Trophoblast cell (in vitro differentiated cells and primary cell): ENCODE results near the gene WDR62.
"Not testable (repeated sequence)": the region's sequence is repeated elsewhere in the genome, so short reads cannot be mapped to it uniquely, and the experiment has no call there.

ENCODE experiments used
- DNase-seq, 2 donors: peaks; one replicate each; pipeline ENCODE4 v3.0.0-alpha.2; 2016
- H2AFZ ChIP-seq: 2 replicates; pipeline ENCODE4 v1.6.1; 2013; ENCODE audit warnings: low read length, moderate library complexity, mild to moderate bottlenecking; ENCODE audit not compliant: insufficient read depth, poor library complexity
- H2AK5ac ChIP-seq: 2 replicates; pipeline ENCODE4 v1.6.1; 2013; ENCODE audit warnings: mild to moderate bottlenecking, low read length
- H2BK120ac ChIP-seq: 2 replicates; pipeline ENCODE4 v1.6.1; 2013; ENCODE audit warnings: low read length, mild to moderate bottlenecking, moderate library complexity; ENCODE audit not compliant: insufficient read depth, poor library complexity
- H2BK12ac ChIP-seq: 2 replicates; pipeline ENCODE4 v1.6.1; 2013; ENCODE audit warnings: mild to moderate bottlenecking, low read length, moderate library complexity
- H2BK5ac ChIP-seq: 2 replicates; pipeline ENCODE4 v1.6.1; 2013; ENCODE audit warnings: low read length, low read depth, moderate library complexity, mild to moderate bottlenecking; ENCODE audit not compliant: poor library complexity
- H3K14ac ChIP-seq: 2 replicates; pipeline ENCODE4 v1.6.1; 2013; ENCODE audit warnings: mild to moderate bottlenecking, low read length
- H3K18ac ChIP-seq: 2 replicates; pipeline ENCODE4 v1.6.1; 2013; ENCODE audit warnings: mild to moderate bottlenecking, low read length
- H3K23ac ChIP-seq: 2 replicates; pipeline ENCODE4 v1.6.1; 2013; ENCODE audit warnings: low read length
- H3K27ac ChIP-seq: 2 replicates; pipeline ENCODE4 v1.5.1; 2013; ENCODE audit warnings: low read depth, mild to moderate bottlenecking, inconsistent platforms, low read length, moderate library complexity
- H3K27me3 ChIP-seq: 2 replicates; pipeline ENCODE4 v1.6.1; 2013; ENCODE audit warnings: inconsistent platforms, mild to moderate bottlenecking, low read length, moderate library complexity; ENCODE audit not compliant: insufficient read depth
- H3K36me3 ChIP-seq, 2 experiments: 1 replicate in 1 of 2; 2 replicates in 1 of 2; pipeline ENCODE4 v1.6.1; 2013; ENCODE audit warnings: low read length in 2 of 2, mild to moderate bottlenecking in 2 of 2, moderate library complexity in 1 of 2; ENCODE audit not compliant: insufficient read depth in 2 of 2, control insufficient read depth in 1 of 2
- H3K4ac ChIP-seq: 2 replicates; pipeline ENCODE4 v1.6.1; 2013; ENCODE audit warnings: low read depth, mild to moderate bottlenecking, low read length, moderate library complexity
- H3K4me1 ChIP-seq, 2 experiments: 1 replicate in 1 of 2; 2 replicates in 1 of 2; pipeline ENCODE4 v1.6.1; 2013; ENCODE audit warnings: low read length in 2 of 2, mild to moderate bottlenecking in 2 of 2, moderate library complexity in 1 of 2; ENCODE audit not compliant: insufficient read depth in 2 of 2, control insufficient read depth in 1 of 2
- H3K4me2 ChIP-seq: 2 replicates; pipeline ENCODE4 v1.6.1; 2013; ENCODE audit warnings: inconsistent platforms, mild to moderate bottlenecking, low read length, moderate library complexity
- H3K4me3 ChIP-seq: 2 replicates; pipeline ENCODE4 v1.5.1; 2013; ENCODE audit warnings: mild to moderate bottlenecking, low read depth, low read length, inconsistent platforms
- H3K79me1 ChIP-seq: one replicate; pipeline ENCODE4 v1.6.1; 2013; ENCODE audit warnings: low read length
- H3K79me2 ChIP-seq: 2 replicates; pipeline ENCODE4 v1.6.1; 2013; ENCODE audit warnings: low read length, mild to moderate bottlenecking; ENCODE audit not compliant: control insufficient read depth, insufficient read depth, poor library complexity
- H3K9ac ChIP-seq: 2 replicates; pipeline ENCODE4 v1.6.1; 2013; ENCODE audit warnings: mild to moderate bottlenecking, low read length
- H3K9me3 ChIP-seq: 2 replicates; pipeline ENCODE4 v1.6.1; 2013; ENCODE audit warnings: low read depth, mild to moderate bottlenecking, control low read depth, inconsistent platforms, low read length; ENCODE audit not compliant: insufficient read depth
- H4K12ac ChIP-seq: 2 replicates; pipeline ENCODE4 v1.6.1; 2013; ENCODE audit warnings: low read depth, mild to moderate bottlenecking, low read length, moderate library complexity
- H4K8ac ChIP-seq: 2 replicates; pipeline ENCODE4 v1.6.1; 2013; ENCODE audit warnings: low read depth, mild to moderate bottlenecking, low read length, moderate library complexity
- H4K91ac ChIP-seq: one replicate; pipeline ENCODE4 v1.6.1; 2013; ENCODE audit warnings: low read depth, mild to moderate bottlenecking, low read length, moderate library complexity
- WGBS: extraction: QIAGEN DNeasy Blood & Tissue Kit; methylation state at CpG from one replicate; pipeline ENCODE4 v1.1.7; 2013; ENCODE audit warnings: missing lambda C conversion rate; ENCODE audit not compliant: insufficient read length, insufficient coverage; ENCODE audit errors: extremely low coverage; 5-methylcytosine and 5-hydroxymethylcytosine counted together

The WDR62 gene

GRCh38 chr19:36032251-36033104, 22.2 kb upstream of the WDR62 start, which contains the start of gene CLIP3:
CLIP3 (minus strand) TSS chr19:36032873; CDS start chr19:36032357, 516 bp downstream.
- peak within 1 kb of the TSS; percentile 70 for H3K9ac ChIP-seq
- H2BK12ac ChIP-seq, result no peak within 1 kb of the TSS
- no peak within 1 kb of the TSS for H4K91ac ChIP-seq
- H4K8ac ChIP-seq, result peak within 1 kb of the TSS; percentile 72
- no peaks in the 10 kb centered on the region for H3K27me3 ChIP-seq
- H3K4me2 ChIP-seq, result peak within 1 kb of the TSS; percentile 80
- peaks cover 2% of the 10 kb centered on the region for H3K79me1 ChIP-seq
- H3K4ac ChIP-seq, result no peak within 1 kb of the TSS
- H2BK5ac ChIP-seq, result no peak within 1 kb of the TSS
- no peak within 1 kb of the TSS for H3K27ac ChIP-seq
- H3K23ac ChIP-seq, result no peak within 1 kb of the TSS
- H3K4me3 ChIP-seq, result peak within 1 kb of the TSS; percentile 85
- H4K12ac ChIP-seq, result peak within 1 kb of the TSS; percentile 70
- H3K79me2 ChIP-seq, result no peaks in the 10 kb centered on the region
- no peaks in the 10 kb centered on the region for H3K36me3 ChIP-seq
- peak within 1 kb of the TSS; percentile 61 for H2AFZ ChIP-seq
- peaks cover 2 to 12% of the 10 kb centered on the region in 2 experiments for H3K4me1 ChIP-seq
- no peak within 1 kb of the TSS for H2AK5ac ChIP-seq
- no peak within 1 kb of the TSS for H2BK120ac ChIP-seq
- DNase-seq, result peak in 1 of 2 donors; percentile 23
- no peaks in the 10 kb centered on the region for H3K9me3 ChIP-seq
- no peak within 1 kb of the TSS for H3K14ac ChIP-seq
- WGBS, result no CpG with 5 or more reads among the region's 51 CpGs
- H3K18ac ChIP-seq, result peak within 1 kb of the TSS; percentile 19

GRCh38 chr19:36040495-36040894, 14.2 kb upstream of the WDR62 start:
- Histone ChIP-seq H2BK12ac (no peak overlapping the region), H3K23ac (no peak overlapping the region), H4K8ac (no peak overlapping the region), H3K9ac (no peak overlapping the region), H3K4me2 (no peak overlapping the region), H3K36me3 (no peaks in the 10 kb centered on the region), H3K18ac (no peak overlapping the region), H2AFZ (no peak overlapping the region), H3K27me3 (no peaks in the 10 kb centered on the region), H3K4ac (no peak overlapping the region), H3K79me1 (peaks cover 2% of the 10 kb centered on the region), H3K79me2 (no peaks in the 10 kb centered on the region), H2AK5ac (no peak overlapping the region), H3K4me1 (peaks cover 4% of the 10 kb centered on the region in 2 experiments), H3K4me3 (no peak overlapping the region), H4K12ac (no peak overlapping the region), H3K14ac (no peak overlapping the region), H3K9me3 (no peaks in the 10 kb centered on the region), H2BK120ac (no peak overlapping the region), H4K91ac (no peak overlapping the region), H2BK5ac (no peak overlapping the region), H3K27ac (no peak overlapping the region)
- no peak for DNase-seq
- WGBS, result no CpG with 5 or more reads among the region's 6 CpGs

- H3K18ac ChIP-seq, H2BK5ac ChIP-seq, H3K79me1 ChIP-seq, H4K12ac ChIP-seq, H2BK12ac ChIP-seq, H3K23ac ChIP-seq, H3K9me3 ChIP-seq, H3K4me2 ChIP-seq, H3K9ac ChIP-seq, H4K8ac ChIP-seq, H3K4ac ChIP-seq, H3K27me3 ChIP-seq, H3K79me2 ChIP-seq, H4K91ac ChIP-seq, H2AFZ ChIP-seq, H2BK120ac ChIP-seq, H3K14ac ChIP-seq, H3K36me3 ChIP-seq, H2AK5ac ChIP-seq, H3K4me3 ChIP-seq, DNase-seq, H3K4me1 ChIP-seq: not testable (repeated sequence)
- WGBS, result no CpG with 5 or more reads among the region's 6 CpGs
- H3K27ac ChIP-seq, result peak overlapping the region; percentile 67
These were observed 13.6 kb upstream of the WDR62 start for GRCh38 chr19:36041092-36041491.

GRCh38 chr19:36041831-36042230, 12.9 kb upstream of the WDR62 start:
- Histone ChIP-seq H2BK12ac (no peak overlapping the region), H4K8ac (no peak overlapping the region), H3K4ac (no peak overlapping the region), H4K91ac (peak overlapping the region; percentile 27), H2BK5ac (no peak overlapping the region), H3K27ac (peak overlapping the region; percentile 67), H3K18ac (no peak overlapping the region), H2AK5ac (no peak overlapping the region), H3K79me1 (peaks cover 2% of the 10 kb centered on the region), H3K27me3 (no peaks in the 10 kb centered on the region), H3K9me3 (no peaks in the 10 kb centered on the region), H3K14ac (no peak overlapping the region), H3K79me2 (no peaks in the 10 kb centered on the region), H4K12ac (no peak overlapping the region), H2BK120ac (no peak overlapping the region), H3K4me2 (no peak overlapping the region), H3K4me3 (no peak overlapping the region), H3K23ac (no peak overlapping the region), H3K36me3 (no peaks in the 10 kb centered on the region), H3K9ac (no peak overlapping the region), H3K4me1 (peaks cover 3 to 4% of the 10 kb centered on the region in 2 experiments), H2AFZ (no peak overlapping the region)
- WGBS, result no CpG with 5 or more reads among the region's 3 CpGs
- DNase-seq, result peak; percentile 68 to 94
